Neural progenitor cell (in vitro differentiated cells): ENCODE measurements around the gene KCNAB1. TPM values are rescaled to one million over a fixed set of nuclear protein-coding genes. Genes with fewer than 3 reads are reported as not detected.

ENCODE experiments used
- DNase-seq: peaks from one replicate; pipeline ENCODE4 v3.0.0-alpha.2; 2016; ENCODE audit warnings: low spot score
- H2AFZ ChIP-seq: fragments of 200-600 bp; sonication (generic); replicated peaks from 2 replicates; pipeline ENCODE4 v1.6.1; 2016; ENCODE audit warnings: antibody characterized with exemption
- H3F3A ChIP-seq: fragments of 200-600 bp; sonication (generic); 2 replicates; pipeline ENCODE4 v1.6.1; 2016; ENCODE audit warnings: antibody characterized with exemption, low read depth
- H3K27ac ChIP-seq: fragments of 200-600 bp; sonication (generic); 2 replicates; pipeline ENCODE4 v1.5.1; 2016; ENCODE audit warnings: mild to moderate bottlenecking
- H3K27me3 ChIP-seq: fragments of 200-600 bp; sonication (generic); 2 replicates; pipeline ENCODE4 v1.6.1; 2016; ENCODE audit warnings: mild to moderate bottlenecking, moderate library complexity
- H3K36me3 ChIP-seq: fragments of 200-600 bp; sonication (generic); 2 replicates; pipeline ENCODE4 v1.5.1; 2016
- H3K4me1 ChIP-seq: fragments of 200-600 bp; sonication (generic); 2 replicates; pipeline ENCODE4 v1.6.1; 2016; ENCODE audit warnings: mixed run types
- H3K4me2 ChIP-seq: fragments of 200-600 bp; sonication (generic); 2 replicates; pipeline ENCODE4 v1.6.1; 2016
- H3K4me3 ChIP-seq: fragments of 200-600 bp; sonication (generic); 2 replicates; pipeline ENCODE4 v1.5.1; 2016
- H3K79me2 ChIP-seq: fragments of 200-600 bp; sonication (generic); 2 replicates; pipeline ENCODE4 v1.6.1; 2016; ENCODE audit warnings: low read depth
- H3K9ac ChIP-seq: fragments of 200-600 bp; sonication (generic); 2 replicates; pipeline ENCODE4 v1.6.1; 2016
- H3K9me3 ChIP-seq: fragments of 200-600 bp; sonication (generic); 2 replicates; pipeline ENCODE4 v1.5.1; 2016; ENCODE audit warnings: low read depth
- H4K20me1 ChIP-seq: fragments of 200-600 bp; sonication (generic); 2 replicates; pipeline ENCODE4 v1.6.1; 2016; ENCODE audit warnings: low read depth
- H3K27ac Mint-ChIP-seq: 3 replicates; pipeline ENCODE4 v1.8.0; 2021; ENCODE audit warnings: mixed read lengths
- H3K27me3 Mint-ChIP-seq: 2 replicates; pipeline ENCODE4 v1.8.0; 2022; ENCODE audit warnings: low read depth, mild to moderate bottlenecking, inconsistent platforms, moderate library complexity, mixed read lengths; ENCODE audit not compliant: insufficient read depth
- H3K36me3 Mint-ChIP-seq: 3 replicates; pipeline ENCODE4 v1.8.0; 2021; ENCODE audit warnings: mixed read lengths
- H3K4me1 Mint-ChIP-seq: 3 replicates; pipeline ENCODE4 v1.8.0; 2021; ENCODE audit warnings: mixed read lengths
- H3K4me3 Mint-ChIP-seq: 3 replicates; pipeline ENCODE4 v1.8.0; 2021; ENCODE audit warnings: mild to moderate bottlenecking, moderate library complexity, mixed read lengths
- H3K9me3 Mint-ChIP-seq: 3 replicates; pipeline ENCODE4 v1.8.0; 2020; ENCODE audit warnings: mixed read lengths
- CTCF ChIP-seq: fragments of 200-600 bp; sonication (generic); IDR thresholded peaks from 2 replicates; pipeline ENCODE4 v1.5.1; 2017; ENCODE audit warnings: antibody characterized with exemption, mild to moderate bottlenecking
- EZH2 ChIP-seq: fragments of 200-600 bp; sonication (generic); IDR thresholded peaks from 2 replicates; pipeline ENCODE4 v1.6.1; 2017; ENCODE audit warnings: antibody characterized with exemption, mild to moderate bottlenecking, moderate library complexity
- EZH2phosphoT487 ChIP-seq: fragments of 200-600 bp; sonication (generic); IDR thresholded peaks from 2 replicates; pipeline ENCODE4 v1.6.1; 2017; ENCODE audit warnings: antibody characterized with exemption
- total RNA-seq: library from RNA; depleted of rRNA; stranded (reverse); fragments of >200 nt; gene quantifications from 2 replicates; pipeline ENCODE4 v1.2.3, GENCODE V29; 2015; ENCODE audit warnings: low replicate concordance

The KCNAB1 gene
- total RNA-seq, 1 donor from 2014 or later, result 0.24 TPM

DNA sequence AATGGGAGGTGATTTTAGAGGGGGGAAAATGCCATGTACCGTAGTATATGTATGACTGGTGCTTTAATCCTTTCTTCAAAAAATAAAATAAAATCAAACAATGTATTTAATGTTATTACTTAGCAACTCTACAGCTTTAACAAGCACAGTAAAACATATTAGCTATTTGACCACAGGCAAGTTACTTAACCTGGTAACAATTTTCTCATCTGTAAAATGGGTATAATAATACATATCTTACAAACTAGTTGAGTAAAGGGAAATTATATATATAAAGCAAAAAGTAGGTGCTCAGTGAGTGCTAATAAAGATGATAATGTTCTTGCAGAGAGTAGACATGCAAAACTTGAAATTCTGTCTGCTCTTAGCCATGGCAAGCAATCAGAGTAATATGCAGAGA is 406.7 kb downstream of the KCNAB1 start:
- H3K9ac ChIP-seq, result no peak overlapping the region
- no peak overlapping the region for H3K4me3 ChIP-seq
- DNase-seq, result no peak
- H3K27me3 ChIP-seq, result no peaks in the 10 kb centered on the region
- no peaks in the 10 kb centered on the region for H3K9me3 Mint-ChIP-seq
- no peak for TF ChIP-seq EZH2
- TF ChIP-seq CTCF, result no peak
- no peak for TF ChIP-seq EZH2phosphoT487
- no peaks in the 10 kb centered on the region for H3K79me2 ChIP-seq
- H3F3A ChIP-seq, result peaks cover 10% of the 10 kb centered on the region
- H2AFZ ChIP-seq, result no peak overlapping the region
- H3K27me3 Mint-ChIP-seq, result peaks cover 2% of the 10 kb centered on the region
- H4K20me1 ChIP-seq, result no peaks in the 10 kb centered on the region
- H3K36me3 Mint-ChIP-seq, result peaks cover 2% of the 10 kb centered on the region
- no peak overlapping the region for H3K4me2 ChIP-seq
- H3K27ac ChIP-seq, result no peak overlapping the region
- no peak overlapping the region for H3K27ac Mint-ChIP-seq
- no peaks in the 10 kb centered on the region for H3K36me3 ChIP-seq
- H3K4me1 ChIP-seq, result peaks cover 9% of the 10 kb centered on the region
- H3K4me1 Mint-ChIP-seq, result peaks cover 31% of the 10 kb centered on the region
- H3K4me3 Mint-ChIP-seq, result no peak overlapping the region
- no peaks in the 10 kb centered on the region for H3K9me3 ChIP-seq

DNA sequence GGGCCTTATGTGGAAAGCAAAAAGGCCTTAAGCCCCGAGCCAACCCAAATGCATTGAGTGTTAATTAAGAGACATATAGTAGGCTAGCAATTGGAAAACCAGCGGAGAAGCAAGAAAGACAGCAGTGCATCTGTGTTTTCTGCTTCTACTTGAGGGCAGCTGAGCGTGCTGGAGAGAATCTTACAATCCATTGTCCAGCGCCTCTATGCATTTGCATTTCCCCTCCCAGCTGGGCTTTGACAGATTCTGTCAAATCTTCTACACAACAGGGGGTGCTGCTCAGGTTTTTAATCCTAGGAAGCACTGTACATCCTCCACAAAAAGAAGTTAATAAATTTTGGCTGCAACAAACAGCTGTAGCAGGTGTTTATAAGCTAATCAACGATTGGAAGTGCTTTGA is 410.6 kb downstream of the KCNAB1 start:
- no peaks in the 10 kb centered on the region for H3K36me3 ChIP-seq

GRCh38 chr3:156532730-156533129 is 412.4 kb downstream of the KCNAB1 start:
- H3K4me3 Mint-ChIP-seq, result no peak overlapping the region
- H3K27ac ChIP-seq, result no peak overlapping the region
- H3K36me3 ChIP-seq, result no peaks in the 10 kb centered on the region
- no peak overlapping the region for H3K9ac ChIP-seq
- no peaks in the 10 kb centered on the region for H3K9me3 ChIP-seq
- H3K4me2 ChIP-seq, result no peak overlapping the region
- no peak overlapping the region for H3K4me3 ChIP-seq
- no peaks in the 10 kb centered on the region for H3K9me3 Mint-ChIP-seq
- H3K4me1 Mint-ChIP-seq, result peaks cover 26% of the 10 kb centered on the region
- H2AFZ ChIP-seq, result no peak overlapping the region
- no peaks in the 10 kb centered on the region for H3K27me3 ChIP-seq
- H3K36me3 Mint-ChIP-seq, result peaks cover 2% of the 10 kb centered on the region
- H3K27me3 Mint-ChIP-seq, result peaks cover 2% of the 10 kb centered on the region
- H4K20me1 ChIP-seq, result no peaks in the 10 kb centered on the region
- no peak for DNase-seq
- H3K4me1 ChIP-seq, result peaks cover 9% of the 10 kb centered on the region
- TF ChIP-seq CTCF (no peak), EZH2 (no peak), EZH2phosphoT487 (no peak)
- peaks cover 10% of the 10 kb centered on the region for H3F3A ChIP-seq
- peak overlapping the region; percentile 10 for H3K27ac Mint-ChIP-seq
- no peaks in the 10 kb centered on the region for H3K79me2 ChIP-seq

More for the DNA sequence above, 410.6 kb downstream of the KCNAB1 start:
- no peak overlapping the region for H3K4me3 ChIP-seq
- no peak for TF ChIP-seq EZH2
- no peaks in the 10 kb centered on the region for H4K20me1 ChIP-seq
- Mint-ChIP-seq H3K27me3 (peaks cover 2% of the 10 kb centered on the region), H3K9me3 (no peaks in the 10 kb centered on the region), H3K4me3 (no peak overlapping the region), H3K4me1 (peaks cover 26% of the 10 kb centered on the region), H3K27ac (no peak overlapping the region), H3K36me3 (peaks cover 2% of the 10 kb centered on the region)
- H3K79me2 ChIP-seq, result no peaks in the 10 kb centered on the region
- H3K4me1 ChIP-seq, result peaks cover 9% of the 10 kb centered on the region
- DNase-seq, result peak; percentile 47
- peak overlapping the region; percentile 17 for H3K4me2 ChIP-seq
- H3K27ac ChIP-seq, result no peak overlapping the region
- H3K9me3 ChIP-seq, result no peaks in the 10 kb centered on the region
- no peaks in the 10 kb centered on the region for H3K27me3 ChIP-seq
- H2AFZ ChIP-seq, result no peak overlapping the region
- no peak overlapping the region for H3K9ac ChIP-seq
- H3F3A ChIP-seq, result peaks cover 10% of the 10 kb centered on the region

- peaks cover 2% of the 10 kb centered on the region for H3K27me3 Mint-ChIP-seq
- H3K4me3 ChIP-seq, result no peak overlapping the region
- H3K4me2 ChIP-seq, result no peak overlapping the region
- peaks cover 10% of the 10 kb centered on the region for H3F3A ChIP-seq
- H3K4me3 Mint-ChIP-seq, result no peak overlapping the region
- no peaks in the 10 kb centered on the region for H3K9me3 ChIP-seq
- no peak for DNase-seq
- peaks cover 2% of the 10 kb centered on the region for H3K36me3 Mint-ChIP-seq
- no peaks in the 10 kb centered on the region for H3K27me3 ChIP-seq
- TF ChIP-seq EZH2, result no peak
- TF ChIP-seq EZH2phosphoT487, result no peak
- no peak for TF ChIP-seq CTCF
- H3K79me2 ChIP-seq, result no peaks in the 10 kb centered on the region
- peaks cover 3% of the 10 kb centered on the region for H3K36me3 ChIP-seq
- H3K27ac Mint-ChIP-seq, result no peak overlapping the region
- peaks cover 9% of the 10 kb centered on the region for H3K4me1 ChIP-seq
- no peak overlapping the region for H3K27ac ChIP-seq
- H3K9ac ChIP-seq, result no peak overlapping the region
- H3K9me3 Mint-ChIP-seq, result no peaks in the 10 kb centered on the region
- no peaks in the 10 kb centered on the region for H4K20me1 ChIP-seq
- no peak overlapping the region for H2AFZ ChIP-seq
- peaks cover 26% of the 10 kb centered on the region for H3K4me1 Mint-ChIP-seq
Measured at GRCh38 chr3:156533205-156533604, 412.8 kb downstream of the KCNAB1 start.
